Fibroblast of lung (primary cell): ENCODE measurements around the gene RPSA.

Source experiments
- CTCF ChIP-seq, 2 donors: IDR thresholded peaks in 1 of 2; conservative IDR thresholded peaks in 1 of 2; 1 replicate in 1 of 2; 2 replicates in 1 of 2; pipeline ENCODE4 v1.5.1; 2011 to 2012; ENCODE audit warnings: low read length in 2 of 2, control low read depth in 1 of 2, inconsistent platforms in 1 of 2, low read depth in 1 of 2, mild to moderate bottlenecking in 1 of 2
- EZH2 ChIP-seq: IDR thresholded peaks from 2 replicates; pipeline ENCODE4 v1.5.1; 2012; ENCODE audit warnings: low read length, control low read depth, mild to moderate bottlenecking; ENCODE audit errors: missing control alignments

GRCh38 chr3:39385456-39386090 lies 20.9 kb upstream of the RPSA start:
- TF ChIP-seq CTCF (conservative IDR thresholded peaks at IDR 0.05 in 1 of 2, IDR thresholded peaks at IDR 0.05 in 1 of 2; ENCODE audit: low read depth in 1 of 2, low read length in 2 of 2) (no peak), EZH2 (no peak)
